ENCODE measurements around the gene BIRC2.

The BIRC2 gene

DNA sequence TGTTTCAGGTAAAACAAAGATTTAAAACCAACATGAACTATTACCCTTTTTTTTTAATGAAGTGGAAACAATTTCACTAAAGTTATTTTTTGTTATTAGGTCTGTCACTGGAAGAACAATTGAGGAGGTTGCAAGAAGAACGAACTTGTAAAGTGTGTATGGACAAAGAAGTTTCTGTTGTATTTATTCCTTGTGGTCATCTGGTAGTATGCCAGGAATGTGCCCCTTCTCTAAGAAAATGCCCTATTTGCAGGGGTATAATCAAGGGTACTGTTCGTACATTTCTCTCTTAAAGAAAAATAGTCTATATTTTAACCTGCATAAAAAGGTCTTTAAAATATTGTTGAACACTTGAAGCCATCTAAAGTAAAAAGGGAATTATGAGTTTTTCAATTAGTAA is 30.9 kb downstream of the BIRC2 start:
- DNase-seq = no peak

GRCh38 chr11:102378818-102379217 is 31.8 kb downstream of the BIRC2 start:
- no peak for DNase-seq

DNA sequence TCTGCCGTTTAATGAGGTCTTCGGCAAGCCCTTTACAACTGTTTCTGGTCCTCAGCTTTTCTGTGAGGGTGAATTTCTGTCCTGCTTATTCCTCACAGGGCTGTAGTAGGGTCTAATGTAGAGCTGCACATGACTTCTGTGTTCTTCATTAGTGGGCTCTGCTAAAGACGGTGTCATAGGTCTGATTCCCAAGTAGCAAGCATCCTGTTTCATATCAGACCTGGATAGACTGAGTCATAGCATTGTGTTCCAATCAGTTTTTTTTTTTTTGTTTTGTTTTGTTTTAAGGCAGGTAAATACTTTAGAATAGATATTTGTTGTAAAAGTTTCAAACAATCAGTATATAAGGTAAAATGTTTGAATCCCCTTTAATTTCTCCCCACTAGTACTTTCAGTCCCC is 35.4 kb downstream of the BIRC2 start:
- no peak for DNase-seq

DNA sequence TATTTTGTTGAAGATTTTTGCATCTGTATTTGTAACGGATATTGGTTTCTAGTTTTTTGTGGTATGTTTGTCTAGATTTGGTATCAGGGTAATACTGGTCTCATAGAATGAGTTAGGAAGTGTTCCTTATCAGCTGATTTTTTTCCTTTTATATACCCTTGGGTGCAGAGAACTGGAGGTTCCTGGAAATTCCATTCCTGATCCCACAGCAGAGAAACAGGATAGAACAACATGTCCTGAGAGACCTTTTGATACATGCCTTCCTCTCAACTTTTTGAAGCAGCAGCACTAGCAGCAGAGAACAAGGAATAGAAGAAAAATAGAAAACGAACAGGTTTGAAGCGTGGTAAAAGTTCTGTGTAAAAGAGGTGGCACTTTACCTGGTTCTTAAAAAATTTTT is 36.8 kb downstream of the BIRC2 start:
- no peak for DNase-seq

DNA sequence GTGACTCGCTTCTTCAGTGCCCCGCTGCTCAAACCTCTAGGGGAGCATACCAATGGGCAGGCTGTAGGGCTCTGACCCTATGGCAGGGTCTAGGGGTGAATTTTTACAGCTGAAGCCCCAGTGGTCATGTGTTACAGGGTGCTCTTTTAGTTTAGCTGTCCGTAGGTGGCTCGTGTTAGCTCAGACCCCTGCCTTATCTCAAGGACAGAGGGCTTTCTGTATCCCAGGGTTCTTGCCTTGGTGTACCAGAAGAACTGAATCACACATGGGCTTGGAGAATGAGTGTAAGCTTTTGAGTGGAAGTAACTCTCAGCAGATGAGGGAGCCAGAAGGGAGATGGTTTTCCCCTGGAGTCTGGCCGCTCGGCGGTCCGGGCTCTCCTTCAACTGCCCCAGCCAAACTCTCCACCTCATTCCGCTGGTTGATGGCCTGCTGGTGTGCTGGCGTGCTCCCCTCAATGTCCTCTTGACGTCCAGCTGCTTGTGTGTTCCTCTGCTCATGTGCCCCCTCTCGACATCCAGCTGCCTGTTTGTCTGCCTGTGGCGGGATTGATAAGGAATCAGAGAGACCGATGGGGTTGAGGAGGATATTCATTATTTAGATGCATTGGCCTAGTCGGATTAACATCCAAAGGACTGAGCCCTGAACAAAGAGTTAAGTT is 37.5 kb downstream of the BIRC2 start:
- DNase-seq = no peak

DNA sequence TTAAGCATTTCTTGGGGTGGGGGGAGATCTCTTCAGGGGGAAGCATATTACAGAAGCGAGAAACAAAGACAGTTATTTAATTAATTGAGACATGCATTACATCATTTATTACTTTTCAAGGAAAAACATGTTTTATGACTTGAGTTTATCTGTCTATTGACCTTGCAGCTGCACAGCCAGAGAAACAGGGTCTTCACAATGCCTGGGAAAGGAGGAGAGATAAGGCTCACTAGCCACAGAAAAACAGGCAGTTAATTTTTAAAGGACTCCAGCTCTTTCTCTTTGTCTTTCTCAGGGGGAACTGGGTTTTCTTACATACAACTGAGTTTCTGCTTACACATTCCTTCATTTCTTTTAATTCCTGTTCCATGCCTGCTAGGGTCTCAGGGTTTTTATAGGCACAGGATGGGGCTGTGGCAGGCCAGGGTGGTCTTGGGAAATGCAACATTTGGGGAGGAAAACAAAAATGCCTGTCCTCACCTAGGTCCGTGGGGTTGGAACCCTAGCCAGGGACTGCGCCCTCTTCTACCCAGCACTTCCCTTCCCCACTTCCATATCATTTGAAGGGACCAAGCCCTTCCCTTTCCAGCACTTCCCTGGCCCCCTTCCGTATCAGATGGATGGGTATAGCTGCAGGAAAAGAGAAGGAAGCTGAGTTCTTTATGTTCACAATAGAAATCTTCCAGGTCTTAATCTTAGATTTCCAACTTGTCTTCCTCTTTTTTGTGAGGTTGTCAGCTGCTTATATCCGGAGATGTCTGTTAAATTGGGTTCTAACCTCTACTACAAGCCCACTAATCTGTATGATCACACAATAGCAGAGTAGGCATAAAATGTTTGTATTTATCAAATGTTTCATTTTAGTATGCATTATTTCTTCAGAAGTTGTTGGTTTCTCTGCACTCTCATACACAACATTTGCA is 38.3 kb downstream of the BIRC2 start:
- DNase-seq = no peak

GRCh38 chr11:102386136-102386734 is 39.2 kb downstream of the BIRC2 start:
- no peak for DNase-seq

DNA sequence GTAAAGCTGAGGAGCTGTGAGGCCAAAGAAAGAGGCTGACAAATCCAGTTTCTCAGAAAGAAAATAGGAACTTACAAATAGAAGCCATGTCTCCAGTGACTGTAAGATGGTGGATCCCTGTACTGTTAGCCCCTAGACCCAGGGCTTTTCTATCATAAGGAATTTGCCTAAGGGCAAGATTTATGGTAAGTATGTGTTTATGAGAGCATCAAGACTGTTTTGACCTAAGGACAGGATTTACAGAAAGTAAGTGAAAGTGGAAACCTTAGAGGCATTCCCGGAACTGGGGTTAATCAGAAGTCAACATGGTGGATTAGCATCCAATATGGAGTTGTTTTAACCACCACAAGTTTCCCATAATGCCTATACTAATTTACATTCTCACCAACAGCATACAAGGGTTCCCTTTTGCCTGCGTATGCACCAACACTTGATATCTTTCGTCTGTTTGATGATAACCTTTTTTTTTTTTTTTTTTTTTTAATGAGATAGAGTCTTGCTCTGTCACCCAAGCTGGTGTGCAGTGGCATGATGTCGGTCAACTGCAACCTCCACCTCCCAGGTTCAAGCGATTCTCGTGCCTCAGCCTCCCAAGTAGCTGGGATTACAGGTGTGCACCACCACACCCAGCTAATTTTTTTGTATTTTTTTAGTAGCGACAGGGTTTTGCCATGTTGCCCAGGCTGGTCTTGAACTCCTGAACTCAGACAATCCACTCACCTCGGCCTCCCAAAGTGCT is 40.2 kb downstream of the BIRC2 start:
- no peak for DNase-seq

GRCh38 chr11:102389253-102389652 is 42.2 kb downstream of the BIRC2 start:
- DNase-seq = no peak

DNA sequence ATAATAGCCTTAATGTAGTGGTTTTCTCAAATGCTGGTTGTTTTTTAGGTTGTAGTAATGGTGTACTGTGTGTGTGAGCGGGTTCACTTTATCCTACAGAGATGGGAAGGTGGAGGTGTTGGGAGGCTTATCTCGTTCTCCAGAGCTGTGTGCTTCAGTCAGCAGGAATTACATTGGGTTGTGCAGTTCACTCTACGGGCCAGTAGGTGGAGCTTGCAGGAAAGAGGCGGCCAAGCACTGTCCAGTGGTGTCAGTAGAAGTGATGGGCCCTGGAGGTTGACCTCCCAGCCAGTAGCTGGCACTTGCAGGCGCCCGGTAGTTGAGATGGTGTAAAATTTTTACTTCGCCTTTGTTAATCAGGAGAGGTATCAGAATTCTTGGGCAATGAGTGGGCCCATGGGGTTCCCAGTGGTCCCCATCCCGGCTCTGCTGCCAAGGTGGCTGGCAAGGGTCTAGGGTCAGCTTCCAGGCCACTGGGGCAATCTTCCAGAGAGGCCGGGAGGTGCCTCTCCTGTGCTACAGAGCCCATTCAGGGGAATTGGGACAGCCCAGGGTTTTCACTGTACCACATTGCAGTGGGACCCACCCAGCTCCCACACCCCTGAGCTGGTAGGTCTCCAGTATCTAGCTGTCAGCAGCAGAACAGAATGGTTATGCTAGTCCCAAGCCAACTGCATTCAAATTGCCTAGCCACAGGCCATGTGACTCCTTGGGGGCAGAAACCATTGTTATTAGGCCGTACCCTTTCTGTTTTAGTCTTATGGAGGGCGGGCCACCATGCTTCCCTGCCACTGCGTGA is 43.9 kb downstream of the BIRC2 start:
- no peak for DNase-seq

DNA sequence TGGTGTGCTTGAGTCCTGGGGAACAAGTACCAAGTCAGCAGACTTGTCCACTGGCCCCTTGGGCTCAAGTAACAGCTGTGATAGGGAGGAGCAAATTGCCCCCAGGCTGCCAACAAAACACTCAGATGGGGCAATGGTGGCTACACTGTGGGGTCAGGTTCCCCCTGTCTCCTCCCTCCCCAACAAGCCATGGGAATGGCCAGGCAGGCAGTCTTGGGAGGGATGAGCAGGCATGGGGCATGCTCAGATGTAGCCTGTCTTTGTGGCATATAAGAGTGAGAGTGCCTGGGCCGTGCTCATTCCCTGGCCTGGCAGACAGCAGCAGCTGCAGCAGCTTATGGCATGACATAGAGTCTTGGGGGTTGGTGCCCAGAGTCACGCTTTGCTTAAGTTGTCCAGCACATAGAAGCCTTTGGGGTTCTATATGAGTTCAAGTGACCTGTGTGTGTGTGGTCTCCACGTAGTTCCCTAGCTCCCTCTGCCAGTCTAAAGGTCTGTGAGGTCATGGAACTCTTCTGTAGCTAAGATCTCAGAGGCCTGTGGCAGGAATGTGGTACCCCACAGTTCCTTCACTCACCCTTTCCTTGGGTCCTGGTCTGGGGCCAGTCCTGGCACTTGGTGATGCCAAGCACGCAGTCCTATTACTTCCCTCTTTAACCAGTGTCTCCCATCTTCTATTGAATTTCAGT is 44.7 kb downstream of the BIRC2 start:
- no peak for DNase-seq

DNA sequence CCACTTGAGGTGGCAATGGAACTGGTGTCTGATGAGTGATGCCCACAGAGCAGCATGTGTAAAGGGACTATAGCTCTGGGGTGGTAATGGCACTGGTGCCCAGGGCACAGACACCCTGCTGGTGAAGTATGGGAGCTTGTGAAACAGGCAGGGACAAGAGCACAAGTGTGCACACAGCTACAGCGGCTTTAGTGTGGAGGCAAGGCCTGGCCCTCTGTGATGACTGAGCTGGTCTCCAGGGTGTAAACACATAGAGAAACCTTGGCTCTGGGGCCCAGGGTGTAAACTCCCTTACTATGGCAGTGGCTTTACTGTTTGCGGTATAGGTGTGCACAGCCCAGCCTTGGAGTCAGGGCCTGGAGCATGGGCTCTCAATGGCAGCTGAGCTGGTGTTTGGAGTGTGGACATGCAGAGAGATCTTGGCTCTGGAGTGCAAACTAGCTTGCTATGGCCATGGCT is 46.3 kb downstream of the BIRC2 start:
- no peak for DNase-seq

- no peak for DNase-seq
Measured at GRCh38 chr11:102395720-102396393, 48.8 kb downstream of the BIRC2 start.

GRCh38 chr11:102396708-102397563 is 49.9 kb downstream of the BIRC2 start:
- DNase-seq = no peak

- DNase-seq = no peak
Measured at GRCh38 chr11:102398297-102398696, 51.3 kb downstream of the BIRC2 start.

DNA sequence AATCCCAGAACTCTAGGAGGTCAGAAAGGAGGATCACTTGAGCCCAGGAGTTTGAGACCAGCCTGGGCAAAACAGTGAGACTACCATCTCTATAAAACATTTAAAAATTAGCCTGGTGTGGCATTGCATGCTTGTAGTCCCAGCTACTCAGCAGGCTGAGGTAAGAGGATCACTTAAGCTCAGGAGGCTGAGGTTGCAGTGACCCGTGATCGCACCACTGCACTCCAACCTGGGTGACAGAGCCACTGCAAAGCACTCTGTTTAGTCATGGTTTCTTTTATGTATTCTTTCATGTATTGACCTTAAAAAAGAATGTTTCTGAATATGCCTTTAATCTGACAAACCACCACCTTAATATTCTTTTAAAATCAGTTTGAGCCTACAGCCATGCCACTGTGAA is 52.2 kb downstream of the BIRC2 start:
- no peak for DNase-seq

GRCh38 chr11:102400603-102401002 is 53.6 kb downstream of the BIRC2 start:
- no peak for DNase-seq

DNA sequence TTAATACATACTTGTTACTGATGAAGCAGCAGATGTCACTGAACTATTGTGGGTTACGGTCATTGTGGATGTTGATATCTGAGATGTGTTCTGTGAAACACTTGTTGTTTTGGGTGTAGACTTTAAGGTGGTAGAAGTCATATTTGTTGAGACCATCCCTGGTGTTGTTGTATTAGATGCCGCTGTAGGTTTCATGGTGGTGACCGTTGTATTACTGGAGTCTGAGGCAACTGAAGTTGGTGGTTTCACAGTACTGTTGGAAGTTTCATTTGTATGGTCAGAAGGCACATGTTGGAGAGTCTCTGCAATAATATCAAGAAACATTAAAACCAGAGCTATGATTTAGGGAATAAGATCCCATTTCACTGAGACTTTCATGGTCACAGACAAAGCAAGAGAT is 54.9 kb downstream of the BIRC2 start:
- DNase-seq = no peak

- DNase-seq = no peak
Measured at GRCh38 chr11:102402548-102402947, 55.5 kb downstream of the BIRC2 start.

GRCh38 chr11:102405501-102405900 is 58.5 kb downstream of the BIRC2 start:
- DNase-seq = no peak

All from NCI-H1694 (cell line).